Right lung (tissue), 5 donors: ENCODE measurements around the gene RABL6. TPM values are rescaled to one million over a fixed set of nuclear protein-coding genes. Genes with fewer than 3 reads are reported as not detected.
"Not testable (repeated sequence)": the region's sequence is repeated elsewhere in the genome, so short reads cannot be mapped to it uniquely, and the experiment has no call there.

Source experiments
- DNase-seq, 2 donors: peaks; one replicate each; pipeline ENCODE4 v3.0.0-alpha.2; 2013
- polyA plus RNA-seq, 5 donors: library from polyadenylated mRNA; unstranded; fragments of 120-200 nt; gene quantifications; one replicate each; pipeline versions ENCODE4 v1.2.1 to v1.2.3, GENCODE V29; 2013; ENCODE audit warnings: inconsistent platforms in 1 of 5, low replicate concordance in 1 of 5; ENCODE audit not compliant: insufficient read length in 5 of 5, insufficient read depth in 1 of 5

The RABL6 gene
- polyA plus RNA-seq, 5 donors = 46.3 to 79.6 (median 54.0) TPM

DNA sequence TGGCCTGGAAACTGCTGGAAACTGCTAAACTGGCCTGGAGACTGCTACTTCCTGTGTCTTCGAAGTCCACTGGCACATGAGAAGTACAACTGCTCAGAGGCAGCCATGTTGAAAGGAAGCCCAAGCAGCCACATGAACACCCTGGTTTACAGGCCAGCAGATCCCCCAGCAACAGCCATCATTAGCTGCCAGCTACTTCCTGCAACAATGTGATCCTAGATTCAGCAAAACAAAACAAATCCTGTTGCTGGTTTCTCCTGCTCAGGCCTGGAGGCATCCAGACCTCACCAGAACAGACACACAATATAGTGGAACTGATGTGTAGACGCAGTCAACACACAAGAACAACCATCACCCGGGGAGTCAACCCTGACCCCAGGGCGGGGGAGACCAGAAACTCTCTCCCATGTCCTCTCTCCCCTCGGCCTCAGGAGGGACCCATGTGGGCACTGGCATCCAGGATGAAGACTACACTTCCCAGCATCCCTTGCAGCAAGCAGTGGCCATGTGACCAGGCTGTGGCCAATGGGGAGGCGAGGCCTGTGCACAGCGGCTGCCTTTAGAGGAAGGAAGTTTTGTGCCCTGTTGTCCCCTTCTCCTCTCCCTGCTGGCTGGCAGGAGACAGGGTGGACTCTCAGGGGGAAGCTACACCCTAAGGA lies 34.2 kb upstream of the RABL6 start:
- DNase-seq = no peak

DNA sequence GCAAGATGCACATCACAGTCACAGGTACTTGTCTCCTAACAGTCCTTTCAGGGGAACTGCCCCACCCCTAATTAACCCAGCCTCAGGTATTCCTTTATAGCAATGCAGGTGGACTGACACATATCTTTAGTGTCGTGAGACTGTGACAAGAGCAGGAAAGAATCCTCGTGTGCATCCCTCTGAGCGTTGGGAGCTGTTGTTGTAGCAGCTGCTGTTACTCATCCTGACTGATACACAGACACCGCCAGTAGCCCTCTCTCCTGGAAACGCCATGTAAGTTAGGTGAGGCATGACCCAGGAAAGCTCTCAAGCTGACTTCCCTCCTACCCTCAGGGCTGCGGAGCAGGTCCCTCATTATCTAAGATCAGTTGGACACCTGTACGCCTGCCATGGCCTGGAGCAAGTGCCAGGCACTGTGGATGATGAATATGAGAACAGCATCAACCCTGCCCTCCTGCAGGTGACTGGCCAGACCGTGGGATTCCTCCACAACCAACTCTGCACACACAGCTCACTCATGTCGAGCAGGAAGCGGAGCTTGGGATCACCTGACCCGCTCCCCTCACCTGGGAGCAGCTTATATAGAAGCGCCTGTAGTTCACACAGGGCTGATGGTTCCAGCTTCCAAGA lies 33.2 kb upstream of the RABL6 start:
- no peak for DNase-seq

DNA sequence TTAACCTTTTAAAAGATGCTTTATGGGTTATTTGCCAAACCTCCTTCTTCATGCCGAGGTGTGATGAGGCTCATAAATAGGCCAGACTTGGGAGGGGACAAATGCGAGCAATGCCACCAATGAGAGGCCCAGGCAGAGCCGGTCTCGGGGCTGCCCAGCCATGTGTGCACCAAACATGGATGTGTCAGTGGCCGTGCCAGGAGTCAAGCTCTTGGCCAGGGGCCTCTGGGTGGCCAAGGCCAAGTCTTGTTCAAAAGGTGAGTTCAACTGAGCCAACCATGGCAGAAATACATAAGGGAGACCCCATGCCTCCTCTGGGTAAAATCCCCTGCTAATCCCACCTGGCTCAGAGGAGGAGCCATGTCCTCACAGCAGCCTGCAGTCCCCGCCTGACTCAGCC lies 32.6 kb upstream of the RABL6 start:
- DNase-seq = no peak

DNA sequence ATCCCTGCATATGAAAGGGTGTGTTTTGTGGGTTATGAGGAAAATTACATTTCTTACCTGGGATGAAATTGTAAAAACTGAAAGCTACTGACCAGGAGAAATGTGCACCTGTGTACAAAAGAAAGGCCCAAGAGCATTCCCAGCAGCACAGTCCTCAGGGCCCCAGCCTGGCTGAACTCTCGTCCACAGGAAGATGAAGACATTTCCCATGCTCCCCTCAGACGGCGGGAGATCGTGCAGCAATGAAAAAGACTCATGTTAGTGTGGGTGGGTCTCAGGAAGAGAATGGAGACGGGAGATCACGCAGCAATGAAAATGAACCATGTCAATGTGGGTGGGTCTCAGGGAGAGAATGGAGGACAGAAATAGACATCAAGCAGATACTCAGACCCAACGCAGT lies 30.8 kb upstream of the RABL6 start:
- DNase-seq = no peak

DNA sequence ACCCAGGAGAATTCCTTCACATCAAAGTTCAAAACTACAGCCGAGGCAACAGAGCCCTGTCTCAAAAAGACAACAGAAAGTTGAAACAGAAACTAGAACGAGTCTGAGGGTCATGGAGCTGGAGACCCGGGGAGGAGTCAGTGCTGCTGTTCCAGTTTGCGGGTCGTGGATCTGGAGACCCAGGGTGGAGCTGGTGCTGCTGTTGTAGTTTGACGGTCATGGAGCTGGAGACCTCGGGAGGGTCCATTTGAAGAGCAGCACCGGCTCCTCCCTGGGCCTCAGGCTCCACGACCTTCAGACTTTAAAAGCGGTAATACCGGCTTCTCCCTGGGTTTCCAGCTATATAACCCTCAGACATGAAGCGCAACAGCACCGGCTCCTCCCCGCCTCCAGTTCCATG lies 30.4 kb upstream of the RABL6 start:
- no peak for DNase-seq

DNA sequence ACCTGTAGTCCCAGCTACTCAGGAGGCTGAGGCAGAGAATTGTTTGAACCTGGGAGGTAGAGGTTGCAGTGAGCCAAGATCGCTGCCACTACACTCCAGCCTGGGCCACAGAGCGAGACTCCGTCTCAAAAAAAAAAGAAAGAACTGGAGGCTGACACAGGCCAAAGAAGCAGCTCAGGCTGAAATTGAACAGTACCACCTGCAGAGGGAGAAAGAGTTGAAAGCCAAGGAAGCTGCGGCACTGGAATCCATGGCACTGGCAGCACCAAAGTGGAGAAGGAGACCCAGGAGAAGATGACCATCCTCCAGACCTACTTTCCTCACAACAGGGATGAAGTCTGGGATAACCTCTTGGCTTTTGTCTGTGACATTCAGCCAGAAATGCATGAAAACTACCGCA lies 27.9 kb upstream of the RABL6 start:
- DNase-seq = no peak

DNA sequence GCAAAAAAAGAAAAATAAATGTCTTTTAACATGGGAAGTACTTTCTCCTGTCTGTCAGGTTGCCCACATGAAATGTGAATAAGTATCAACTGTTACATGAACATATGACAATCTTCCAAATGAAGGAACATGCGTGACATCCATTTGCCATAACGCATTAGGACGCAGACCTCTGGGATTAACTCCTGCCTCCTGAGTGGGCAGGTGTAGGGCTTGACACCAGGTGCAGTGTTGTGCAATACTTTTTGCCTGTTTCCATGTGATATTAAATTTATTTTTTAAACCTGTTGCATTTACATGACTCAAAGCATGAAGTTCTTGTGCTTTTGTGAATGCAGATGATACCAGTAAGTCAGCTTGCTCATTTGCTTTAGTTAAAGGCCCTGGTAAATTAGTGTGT lies 25.3 kb upstream of the RABL6 start:
- DNase-seq = no peak

DNA sequence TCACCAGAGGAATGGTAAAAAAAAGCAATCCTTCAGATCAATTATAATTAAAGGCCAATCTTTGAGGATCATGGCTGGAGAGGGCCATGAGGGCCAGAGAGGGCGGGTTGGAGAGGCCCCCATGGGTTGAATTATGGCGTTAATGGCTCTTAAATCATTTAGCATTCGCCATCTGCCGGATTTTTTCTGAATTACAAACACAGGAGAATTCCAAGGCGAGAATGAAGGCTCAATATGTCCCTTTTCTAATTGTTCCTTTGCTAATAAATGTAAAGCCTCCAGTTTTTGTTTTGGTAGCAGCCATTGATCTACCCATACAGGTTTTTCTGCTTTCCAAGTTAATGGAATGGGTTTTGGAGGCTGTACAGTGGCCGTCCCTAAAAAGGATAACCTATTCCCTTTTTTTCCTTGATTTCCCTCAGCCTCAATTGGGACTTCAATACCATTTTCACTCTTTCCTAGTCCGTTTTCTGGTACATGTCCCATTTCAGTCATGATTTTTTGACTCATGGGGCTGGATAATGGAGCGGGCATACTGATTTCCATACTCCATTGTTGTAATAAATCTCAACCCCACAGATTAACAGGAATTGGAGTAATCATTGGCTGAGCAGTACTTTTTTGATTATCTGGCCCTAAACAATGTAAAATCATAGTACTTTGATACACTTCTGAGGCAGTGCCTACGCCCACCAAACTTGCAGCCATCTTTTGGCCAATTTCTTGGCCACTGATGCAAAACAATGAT lies 23.3 kb upstream of the RABL6 start:
- DNase-seq = no peak

DNA sequence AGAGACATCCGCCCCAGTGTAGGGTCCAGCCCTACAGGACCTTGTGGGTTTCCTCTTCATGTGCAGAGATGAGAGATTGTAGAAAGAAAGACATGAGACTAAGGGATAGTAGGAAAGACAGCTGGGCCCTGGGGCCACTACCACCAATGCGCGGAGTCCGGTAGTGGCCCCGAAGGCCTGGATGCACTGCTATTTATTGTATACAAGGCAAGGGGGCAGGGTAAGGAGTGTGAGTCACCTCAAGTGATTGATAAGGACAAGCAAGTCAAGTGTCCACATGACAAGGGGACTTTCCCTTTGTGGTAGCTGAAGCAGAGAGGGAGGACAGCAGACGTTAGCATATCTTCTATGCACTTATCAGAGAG lies 22.8 kb upstream of the RABL6 start:
- no peak for DNase-seq

DNA sequence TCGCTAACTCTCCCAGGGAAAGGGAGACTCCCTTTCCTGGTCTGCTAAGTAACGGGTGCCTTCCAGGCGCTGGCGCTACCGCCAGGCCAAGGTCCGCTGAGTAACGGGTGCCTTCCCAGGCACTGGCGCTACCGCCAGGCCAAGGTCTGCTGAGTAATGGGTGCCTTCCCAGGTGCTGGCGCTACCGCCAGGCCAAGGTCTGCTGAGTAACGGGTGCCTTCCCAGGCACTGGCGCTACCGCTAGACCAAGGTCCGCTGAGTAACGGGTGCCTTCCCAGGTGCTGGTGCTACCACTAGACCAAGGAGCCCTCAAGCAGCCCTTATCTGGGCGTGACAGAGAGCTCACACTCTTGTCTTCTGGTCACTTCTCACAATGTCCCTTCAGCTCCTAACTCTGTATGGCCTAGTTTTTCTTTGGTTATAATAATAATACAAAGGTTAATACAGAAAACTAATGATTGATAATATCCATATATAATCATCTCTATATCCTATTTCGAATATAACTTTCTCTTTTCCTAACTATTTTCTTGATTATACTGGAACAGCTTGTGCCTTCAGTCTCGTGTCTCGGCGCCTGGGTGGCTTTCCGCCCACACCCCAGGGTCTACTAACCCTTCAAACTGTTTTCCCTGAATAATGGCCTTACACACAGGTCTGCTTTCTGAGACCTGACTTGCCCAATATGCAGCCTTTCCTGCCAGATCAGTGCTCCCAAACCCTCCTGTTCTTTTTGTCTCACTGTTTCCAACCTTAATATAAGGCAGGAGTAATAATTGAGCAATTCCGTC lies 22.0 kb upstream of the RABL6 start:
- not testable (repeated sequence) for DNase-seq

DNA sequence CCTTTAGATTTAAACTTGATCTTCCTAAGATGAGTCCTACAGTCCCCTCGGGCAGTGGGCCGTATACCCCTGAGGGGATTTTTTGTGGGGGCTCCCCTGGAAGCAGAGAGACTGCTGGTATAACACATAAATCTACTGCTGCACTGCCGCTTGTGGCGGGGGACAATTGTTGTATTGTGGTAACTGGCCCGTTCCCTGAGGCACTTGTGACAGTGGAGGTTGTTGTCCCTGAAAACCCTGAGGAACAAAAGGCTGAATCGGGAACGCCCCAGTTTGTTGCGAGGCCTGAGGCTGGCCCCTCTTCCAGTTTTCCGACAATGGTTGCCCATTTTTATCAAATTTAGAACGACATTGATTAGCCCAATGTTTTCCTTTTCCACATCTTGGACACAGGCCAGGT lies 21.3 kb upstream of the RABL6 start:
- no peak for DNase-seq

DNA sequence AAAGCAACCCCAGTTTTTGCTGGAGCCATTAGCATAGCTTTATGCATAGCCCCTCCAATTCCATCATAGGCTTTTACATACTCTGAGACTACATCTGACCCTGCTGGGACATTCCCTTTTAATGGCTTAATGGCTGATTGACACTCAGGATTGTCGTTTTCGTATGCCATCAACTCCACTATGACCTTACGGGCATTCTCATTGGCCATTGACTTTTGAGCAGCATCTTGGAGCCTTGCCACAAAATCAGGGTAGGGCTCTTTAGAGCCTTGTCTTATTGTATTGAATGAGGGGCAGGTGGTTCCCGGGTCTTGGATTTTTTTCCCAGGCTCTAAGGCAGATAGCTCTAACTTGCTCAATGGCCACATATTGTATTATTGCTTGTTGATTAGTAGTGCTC lies 20.8 kb upstream of the RABL6 start:
- not testable (repeated sequence) for DNase-seq

DNA sequence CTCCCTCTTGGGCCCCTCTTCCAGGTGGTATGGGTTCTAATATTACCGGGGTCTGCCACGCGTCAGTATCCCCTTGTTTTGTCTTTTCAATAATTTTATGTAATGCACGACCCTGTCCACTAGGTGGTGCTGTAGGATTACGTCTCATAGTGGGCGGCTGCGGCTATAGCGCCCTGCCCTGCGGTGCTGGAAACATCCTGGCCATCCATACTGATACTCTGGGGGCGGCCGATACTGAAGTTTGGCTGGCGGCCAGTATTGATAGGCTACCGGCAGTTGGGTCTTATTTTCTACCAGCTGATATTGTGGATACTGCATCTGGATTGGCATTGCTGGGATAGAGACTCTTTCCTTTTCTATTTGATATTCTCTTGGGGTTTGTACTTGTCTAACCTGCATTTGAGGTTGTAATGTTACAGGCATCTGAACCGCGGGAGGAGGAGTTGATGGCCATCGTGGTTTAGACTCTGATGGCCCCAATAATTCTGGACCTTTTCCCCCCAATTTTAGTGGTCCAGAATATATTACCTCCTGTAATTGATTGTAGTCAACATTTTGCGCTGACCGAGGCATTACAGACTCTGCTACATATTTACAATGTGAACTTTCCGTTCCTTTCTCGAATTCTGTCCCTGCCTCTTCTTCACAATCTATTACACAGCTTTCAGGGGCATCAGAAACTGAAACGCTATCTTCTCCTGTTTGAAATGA lies 19.9 kb upstream of the RABL6 start:
- peak in 1 of 2 donors; percentile 68 for DNase-seq

DNA sequence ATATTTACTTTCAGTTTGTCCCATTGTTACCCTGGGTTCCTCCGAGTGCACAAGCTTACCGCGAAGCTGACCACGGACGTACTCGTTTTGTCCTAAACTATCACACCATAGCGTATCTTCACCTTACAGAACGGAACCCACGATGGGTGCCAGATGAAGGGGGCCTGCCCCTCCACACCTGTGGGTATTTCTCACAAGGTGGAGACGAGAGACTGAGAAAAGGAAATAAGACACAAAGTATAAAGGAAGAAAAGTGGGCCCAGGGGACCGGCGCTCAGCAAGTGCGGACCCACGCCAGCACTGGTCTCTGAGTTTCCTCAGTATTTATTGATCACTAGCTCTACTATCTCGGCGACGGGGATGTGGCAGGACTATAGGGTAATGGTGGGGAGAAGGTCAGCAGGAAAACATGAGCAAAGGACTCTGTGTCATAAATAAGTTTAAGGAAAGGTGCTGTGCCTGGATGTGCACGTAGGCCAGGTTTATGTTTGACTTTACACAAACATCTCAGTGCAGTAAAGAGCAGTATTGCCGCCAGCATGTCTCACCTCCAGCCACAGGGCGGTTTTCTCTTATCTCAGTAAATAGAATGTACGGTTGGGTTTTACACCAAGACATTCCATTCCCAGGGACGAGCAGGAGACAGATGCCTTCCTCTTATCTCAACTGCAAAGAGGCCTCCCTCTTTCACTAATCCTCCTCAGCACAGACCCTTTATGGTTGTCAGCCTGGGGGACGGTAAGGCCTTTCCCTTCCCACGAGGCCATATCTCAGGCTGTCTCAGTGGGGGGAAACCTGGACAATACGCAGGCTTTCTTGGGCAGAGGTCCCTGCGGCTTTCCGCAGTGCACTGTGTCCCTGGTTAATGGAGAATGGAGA lies 18.9 kb upstream of the RABL6 start:
- DNase-seq = not testable (repeated sequence)

DNA sequence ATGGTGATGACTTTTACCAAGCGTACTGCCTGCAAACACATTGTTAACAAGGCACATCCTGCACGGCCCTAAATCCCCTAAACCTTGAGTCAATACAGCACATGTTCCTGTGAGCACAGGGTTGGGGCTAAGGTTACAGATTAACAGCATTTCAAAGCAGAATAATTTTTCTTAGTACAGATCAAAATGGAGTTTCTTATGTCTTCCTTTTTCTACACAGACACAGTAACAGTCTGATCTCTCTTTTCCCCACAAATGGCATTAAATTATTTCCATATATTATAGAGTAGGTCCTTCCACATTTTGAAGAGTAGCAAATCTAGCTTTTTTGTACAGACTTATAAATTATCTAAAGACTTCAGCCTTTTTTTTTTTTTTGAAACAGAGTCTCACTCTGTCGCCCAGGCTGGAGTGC lies 18.2 kb upstream of the RABL6 start:
- DNase-seq = no peak

DNA sequence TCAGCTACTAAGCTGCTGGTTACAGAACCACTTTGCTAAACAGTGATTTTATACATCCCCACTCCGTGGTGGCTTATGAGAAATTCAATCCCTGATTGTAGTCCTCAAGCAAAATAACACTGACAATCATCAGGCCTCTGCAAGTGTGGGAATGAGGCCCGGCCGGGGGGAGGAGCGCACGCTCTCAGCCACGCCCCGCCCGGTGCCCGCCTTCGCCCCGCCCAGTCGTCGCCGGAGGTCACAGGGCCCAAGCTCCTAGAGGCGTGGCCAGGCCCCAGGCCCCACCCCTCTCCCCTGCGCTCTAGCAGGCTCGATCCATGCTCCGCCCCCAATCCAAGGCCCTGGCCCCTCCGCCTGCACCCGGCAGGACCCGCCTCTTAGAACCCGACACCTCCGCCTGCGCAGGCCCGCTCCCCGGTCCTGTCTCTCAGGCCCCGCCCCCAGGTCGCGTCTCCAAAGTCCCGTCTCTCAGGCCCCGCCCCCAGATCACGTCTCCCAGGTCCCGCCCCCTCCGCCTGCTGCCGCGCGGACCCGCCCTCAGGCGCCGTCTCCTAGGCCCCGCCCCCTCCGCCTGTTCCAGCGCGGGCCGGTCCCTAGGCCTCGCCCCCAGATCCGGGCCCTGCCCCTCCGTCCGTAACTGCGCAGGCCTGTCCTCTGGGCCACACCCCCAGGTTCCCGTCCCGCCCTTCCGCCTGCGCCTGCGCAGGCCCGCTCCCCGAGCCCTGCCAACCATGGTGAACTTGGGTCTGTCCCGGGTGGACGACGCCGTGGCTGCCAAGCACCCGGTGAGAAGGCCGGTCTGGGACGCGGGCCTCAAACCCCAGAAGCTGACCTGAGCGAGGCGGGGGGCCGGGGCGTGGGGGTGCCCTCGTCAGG lies 16.9 kb upstream of the RABL6 start, which contains the start of gene TMEM141:
TMEM141 (plus strand) TSS at position 705 of the 876 bp plus-strand sequence; CDS start at position 732, 27 bp downstream.
- peak; percentile 99 to 100 for DNase-seq

DNA sequence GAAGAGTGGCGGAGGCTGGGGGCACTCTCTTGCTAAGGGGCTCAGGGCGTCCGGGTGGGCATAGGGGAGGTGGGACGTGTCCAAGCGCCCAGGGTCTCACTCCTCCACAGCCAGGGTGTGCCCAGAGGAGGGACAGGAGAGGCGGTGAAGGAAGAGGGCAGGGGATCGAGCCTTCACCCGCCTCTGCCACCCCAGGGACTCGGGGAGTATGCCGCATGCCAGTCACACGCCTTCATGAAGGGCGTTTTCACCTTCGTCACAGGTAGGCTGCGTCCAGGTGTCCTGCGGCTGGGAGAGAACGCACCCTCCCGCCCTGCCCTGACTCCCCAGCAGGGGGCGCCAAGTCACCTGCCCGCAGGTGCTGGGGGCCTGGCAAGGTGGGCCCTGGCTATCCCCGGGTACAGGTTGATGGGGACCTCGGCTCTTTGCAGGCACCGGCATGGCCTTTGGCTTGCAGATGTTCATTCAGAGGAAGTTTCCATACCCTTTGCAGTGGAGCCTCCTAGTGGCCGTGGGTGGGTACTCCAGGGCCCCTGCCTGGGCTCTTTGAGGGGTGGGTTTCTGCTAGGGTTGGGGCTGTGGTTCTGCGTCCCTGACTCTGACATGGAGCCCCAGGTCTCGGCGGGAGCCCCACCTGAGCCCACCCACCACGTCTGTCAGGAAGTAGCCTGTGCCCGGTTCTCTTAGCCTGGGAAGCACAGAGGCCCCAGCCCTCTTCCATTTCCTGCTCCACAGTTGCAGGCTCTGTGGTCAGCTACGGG lies 16.1 kb upstream of the RABL6 start:
- peak in 1 of 2 donors; percentile 49 for DNase-seq

DNA sequence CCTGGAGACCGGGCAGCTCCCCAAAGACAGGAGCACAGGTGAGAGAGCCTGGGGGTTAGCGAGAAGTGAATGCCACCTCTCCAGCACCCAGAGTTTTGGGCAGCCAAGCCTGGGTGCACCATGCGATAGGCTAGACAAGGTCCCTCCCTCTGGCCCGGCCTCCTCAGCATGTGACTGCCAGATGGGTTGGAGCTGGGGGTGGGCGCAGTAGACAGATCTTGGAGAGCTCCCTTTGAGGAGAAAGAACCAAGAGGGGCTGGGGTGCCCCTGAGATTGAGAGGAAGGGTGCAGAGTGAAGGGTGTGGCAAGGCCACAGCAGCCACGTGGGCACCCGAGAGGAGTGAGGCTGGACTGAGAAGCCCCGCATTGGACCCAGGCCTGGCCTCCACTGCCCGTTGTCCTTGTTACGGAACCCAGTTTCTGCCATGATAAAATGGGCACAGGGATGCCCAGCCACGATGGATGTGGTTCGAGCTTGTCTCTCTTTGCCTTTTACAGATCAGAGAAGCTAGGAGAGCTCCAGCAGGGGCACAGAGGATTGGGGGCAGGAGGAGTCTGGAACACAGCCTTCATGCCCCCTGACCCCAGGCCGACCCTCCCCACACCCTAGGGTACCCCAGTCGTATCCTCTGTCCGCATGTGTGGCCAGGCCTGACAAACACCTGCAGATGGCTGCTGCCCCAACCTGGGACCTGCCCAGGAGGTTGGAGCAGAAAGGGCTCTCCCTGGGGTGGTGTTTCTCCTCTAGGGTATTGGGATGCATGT lies 15.2 kb upstream of the RABL6 start:
- no peak for DNase-seq
